ENCODE data around the gene FABP3. TPM values are rescaled to one million over a fixed set of nuclear protein-coding genes. Genes with fewer than 3 reads are reported as not detected.
A peak's percentile ranks its signal among the peaks of the same experiment; 100 is the strongest.

The FABP3 gene
- total and polyA plus RNA-seq, 2 of the 13 experiments (the other 11 are each of a cell fraction or from before 2014, with no cell fraction given), result 0.21 to 0.24 TPM

- Histone ChIP-seq H3K27me3 (ENCODE audit: control insufficient read depth in 1 of 2, insufficient read depth in 2 of 2, low read length in 2 of 2) (no peaks in the 10 kb centered on the region), H3K9me3 (ENCODE audit: low read length) (no peaks in the 10 kb centered on the region), H3K4me2 (ENCODE audit: low read depth, low read length) (no peak overlapping the region; the same call in 1 of the 2 replicates), H3K4me3 (replicated peaks in 1 of 3; ENCODE audit: insufficient read depth in 1 of 3, low read depth in 2 of 3, low read length in 3 of 3) (no peak overlapping the region), H3K9ac (ENCODE audit: insufficient read depth, low read depth, low read length) (no peak overlapping the region), H3K27ac (ENCODE audit: extremely low read length, insufficient read depth, low read length) (no peak overlapping the region), H3K36me3 (replicated peaks in 1 of 2; ENCODE audit: control insufficient read depth in 1 of 2, insufficient read depth in 2 of 2, low read length in 2 of 2) (peaks cover 0 to 2% of the 10 kb centered on the region in 2 experiments; a peak in 2 of 5 replicates), H2AFZ (ENCODE audit: low read length) (no peak overlapping the region), H3K4me1 (ENCODE audit: insufficient read depth, low read length) (peaks cover 92% of the 10 kb centered on the region), H4K20me1 (ENCODE audit: insufficient read depth, low read length) (peaks cover 4% of the 10 kb centered on the region; the same call in 1 of the 2 replicates), H3K79me2 (ENCODE audit: insufficient read depth, low read length) (peaks cover 15% of the 10 kb centered on the region)
- BruUV-seq (replicated peaks), result no TSS peak
- FAIRE-seq (no peak), ATAC-seq (no peak), DNase-seq (ENCODE audit: low spot score) (no peak)
- in situ Hi-C loops (cut with HindIII; ENCODE audit: extremely low pct_ligation_motif_present, low pct_unique_long_range_greater_than_20kb) (loop anchor here (10.0 kb wide), 1 partner anchor 236 kb away; no protein-coding TSS in a partner anchor), intact Hi-C loops (cut with micrococcal nuclease; ENCODE audit: unreplicated experiment) (loop anchor here (2.0 kb wide), 1 partner anchor 128 kb away; no protein-coding TSS in a partner anchor)
- 97% methylated on average over 4 of the region's 5 CpGs for WGBS (ENCODE audit: low lambda C conversion rate)
- ChIA-PET POLR2A (no interaction called here), CTCF (ENCODE audit: low intra/inter-chr PET ratio, low total read pairs) (interaction anchor here (1.3 to 4.6 kb wide), 3 partner anchors 26 to 173 kb away, joined by 6 to 95 read pairs (median 29); no protein-coding TSS in a partner anchor)
- 0 out of 2 replicates have a peak, but pooled peaks have one; percentile 8 for TF ChIP-seq ZFX (CRISPR knock-in tag; IDR thresholded peaks at IDR 0.05; ENCODE audit: low read depth)
- TF ChIP-seq KLF15 (CRISPR knock-in tag; IDR thresholded peaks at IDR 0.05; ENCODE audit: borderline replicate concordance), result no peak
- no peak for TF ChIP-seq CHD2 (IDR thresholded peaks at IDR 0.05; ENCODE audit: low read depth, low read length)
- TF ChIP-seq NFATC3 (CRISPR knock-in tag; IDR thresholded peaks at IDR 0.05), result no peak
- TF ChIP-seq ZNF414 (CRISPR knock-in tag; IDR thresholded peaks at IDR 0.05), result no peak
- no peak for TF ChIP-seq KMT2B (CRISPR knock-in tag; IDR thresholded peaks at IDR 0.05)
- no peak for TF ChIP-seq ZNF564 (CRISPR knock-in tag; IDR thresholded peaks at IDR 0.05)
- TF ChIP-seq ZBTB40 (IDR thresholded peaks at IDR 0.05), result no peak
- no peak for TF ChIP-seq ZBTB40 (CRISPR knock-in tag; IDR thresholded peaks at IDR 0.05)
- TF ChIP-seq CEBPG (CRISPR knock-in tag; IDR thresholded peaks at IDR 0.05), result no peak
- no peak for TF ChIP-seq ZSCAN9 (CRISPR knock-in tag; IDR thresholded peaks at IDR 0.05; ENCODE audit: borderline replicate concordance)
- TF ChIP-seq PAWR (CRISPR knock-in tag; IDR thresholded peaks at IDR 0.05; ENCODE audit: borderline replicate concordance), result no peak
- no peak for TF ChIP-seq ZUFSP (CRISPR knock-in tag; IDR thresholded peaks at IDR 0.05; ENCODE audit: borderline replicate concordance)
Measured at GRCh38 chr1:31420716-31421115, 47.8 kb upstream of the FABP3 start.
